NT2/D1 (cell line): ENCODE measurements around the gene NELFE.

Experiments
- DNase-seq: peaks from one replicate; pipeline ENCODE4 v3.0.0-alpha.2; 2011; ENCODE audit warnings: low read depth, low spot score
- H3K27me3 ChIP-seq: 2 replicates; pipeline ENCODE4 v1.6.0; 2011; ENCODE audit warnings: mild to moderate bottlenecking; ENCODE audit not compliant: insufficient read length, insufficient read depth
- H3K36me3 ChIP-seq: 2 replicates; pipeline ENCODE4 v1.6.1; 2011; ENCODE audit warnings: mild to moderate bottlenecking, low read length, mixed read lengths; ENCODE audit not compliant: insufficient read depth, insufficient read length
- H3K4me1 ChIP-seq: 2 replicates; pipeline ENCODE4 v1.5.1; 2011; ENCODE audit not compliant: insufficient read depth, insufficient read length
- H3K4me3 ChIP-seq: 2 replicates; pipeline ENCODE4 v1.5.1; 2011; ENCODE audit warnings: low read depth; ENCODE audit not compliant: insufficient read length
- H3K9ac ChIP-seq: 2 replicates; pipeline ENCODE4 v1.6.0; 2011; ENCODE audit warnings: low read depth; ENCODE audit not compliant: insufficient read length
- H3K9me3 ChIP-seq: 2 replicates; pipeline ENCODE4 v1.5.1; 2011; ENCODE audit warnings: mild to moderate bottlenecking, low read length; ENCODE audit not compliant: insufficient read depth
- SUZ12 ChIP-seq: IDR thresholded peaks from 2 replicates; pipeline ENCODE4 v1.6.1; 2011; ENCODE audit not compliant: insufficient read length, insufficient read depth; ENCODE audit errors: extremely low read depth
- YY1 ChIP-seq: IDR thresholded peaks from 2 replicates; pipeline ENCODE4 v1.6.1; 2011; ENCODE audit not compliant: insufficient read length, insufficient read depth
- ZNF274 ChIP-seq: IDR thresholded peaks from 2 replicates; pipeline ENCODE4 v1.6.1; 2011; ENCODE audit warnings: mild to moderate bottlenecking, low read depth, low read length

The NELFE gene

DNA sequence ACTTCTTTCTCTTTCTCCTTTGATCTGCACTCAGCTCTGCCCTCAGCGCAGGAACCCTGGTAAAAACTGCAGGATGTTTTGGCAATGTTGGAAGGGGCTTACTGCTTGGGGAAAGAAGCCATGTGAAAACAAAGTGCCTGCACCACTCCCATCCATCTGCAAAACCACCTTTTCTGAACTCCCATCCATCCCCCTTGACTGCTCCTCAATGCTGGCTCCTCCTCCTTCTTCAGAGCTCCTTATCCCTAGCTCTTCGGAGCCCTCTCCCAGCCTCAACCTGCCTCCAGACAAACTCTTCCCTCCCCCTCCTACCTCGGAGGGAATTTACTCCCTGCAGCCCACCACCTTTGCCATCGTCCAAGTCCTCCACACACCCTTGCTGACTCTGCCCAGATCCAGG is 52.6 kb downstream of the NELFE start:
- peaks cover under 1% of the 10 kb centered on the region for H3K36me3 ChIP-seq
- H3K27me3 ChIP-seq = no peaks in the 10 kb centered on the region
- no peak for TF ChIP-seq ZNF274
- no peak for TF ChIP-seq YY1
- TF ChIP-seq SUZ12 = no peak
- DNase-seq = no peak
- H3K9me3 ChIP-seq = no peaks in the 10 kb centered on the region
- H3K9ac ChIP-seq = peak overlapping the region; percentile 63
- peaks cover 4% of the 10 kb centered on the region for H3K4me1 ChIP-seq
- H3K4me3 ChIP-seq = no peak overlapping the region

GRCh38 chr6:31905041-31905440 is 53.7 kb downstream of the NELFE start:
- no peak for DNase-seq
- H3K4me3 ChIP-seq = no peak overlapping the region
- H3K9me3 ChIP-seq = no peaks in the 10 kb centered on the region
- H3K27me3 ChIP-seq = no peaks in the 10 kb centered on the region
- peaks cover 4% of the 10 kb centered on the region for H3K36me3 ChIP-seq
- no peak overlapping the region for H3K9ac ChIP-seq
- no peak for TF ChIP-seq YY1
- TF ChIP-seq ZNF274 = no peak
- TF ChIP-seq SUZ12 = no peak
- peaks cover 9% of the 10 kb centered on the region for H3K4me1 ChIP-seq

GRCh38 chr6:31903957-31904356 is 54.8 kb downstream of the NELFE start:
- Histone ChIP-seq H3K9ac (no peak overlapping the region), H3K4me3 (no peak overlapping the region), H3K4me1 (peaks cover 9% of the 10 kb centered on the region), H3K36me3 (peaks cover 7% of the 10 kb centered on the region), H3K9me3 (no peaks in the 10 kb centered on the region), H3K27me3 (no peaks in the 10 kb centered on the region)
- no peak for DNase-seq
- TF ChIP-seq SUZ12 = no peak
